ENCODE results near the gene EHD4. TPM values are rescaled to one million over a fixed set of nuclear protein-coding genes. Genes with fewer than 3 reads are reported as not detected.

Gene EHD4
- polyA plus RNA-seq, 1 of the 3 experiments (the other 2 are of a cell fraction), result 17.5 TPM

DNA sequence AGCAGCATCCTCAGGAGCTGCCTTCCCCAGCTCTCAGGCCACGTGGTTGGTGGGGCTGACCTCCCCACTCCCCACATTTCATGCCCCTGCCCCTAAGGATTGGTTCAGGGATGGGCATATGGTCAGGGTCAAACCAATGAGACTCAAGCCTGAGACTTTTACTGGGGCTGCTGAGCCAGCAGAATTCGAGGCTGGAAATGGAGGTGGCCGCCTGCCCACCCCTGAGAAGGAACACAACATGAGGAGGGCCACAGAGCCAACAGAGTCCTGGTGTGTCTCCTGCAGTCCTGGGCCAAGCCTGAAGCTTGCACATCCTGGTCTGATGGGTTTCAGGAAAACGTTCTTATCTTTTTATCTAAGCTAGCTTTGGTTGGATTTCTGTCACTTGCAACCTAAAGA is 5.9 kb downstream of the EHD4 start:
- WGBS (ENCODE audit: low lambda C conversion rate), result 70% methylated on average over 3 of the region's 4 CpGs
- Histone ChIP-seq H3K4me2 (no peak overlapping the region), H3K27ac (ENCODE audit: low read depth in 2 of 2, low read length in 1 of 2) (no peak overlapping the region), H3K79me2 (ENCODE audit: insufficient read depth) (peaks cover 80% of the 10 kb centered on the region), H3F3A (replicated peaks; ENCODE audit: insufficient read depth) (peaks cover 11% of the 10 kb centered on the region), H3K4me3 (ENCODE audit: low read depth in 2 of 2, low read length in 1 of 2) (no peak overlapping the region), H3K9ac (no peak overlapping the region), H2AFZ (ENCODE audit: low read depth) (no peak overlapping the region), H3K27me3 (ENCODE audit: insufficient read depth) (no peaks in the 10 kb centered on the region), H4K20me1 (ENCODE audit: insufficient read depth) (peaks cover 8% of the 10 kb centered on the region; the same call in 1 of the 2 replicates), H3K36me3 (replicated peaks in 1 of 2; ENCODE audit: control insufficient read depth in 1 of 2, insufficient read depth in 2 of 2, low read length in 1 of 2) (no peaks in the 10 kb centered on the region), H3K9me3 (no peaks in the 10 kb centered on the region), H3K9me2 (no peaks in the 10 kb centered on the region), H3K4me1 (ENCODE audit: control insufficient read depth in 1 of 2, insufficient read depth in 2 of 2, low read depth in 1 of 2, low read length in 1 of 2) (peaks cover 3 to 42% of the 10 kb centered on the region in 2 experiments; a peak in 3 of 4 replicates)
- ChIA-PET CTCF (interaction anchor here (0.9 to 1.4 kb wide), 3 partner anchors 22 to 501 kb away, joined by 3 to 4 read pairs (median 4); no protein-coding TSS in a partner anchor), POLR2A (no interaction called here)
- DNase-seq, result no peak
- TF ChIP-seq, protein P1, sequence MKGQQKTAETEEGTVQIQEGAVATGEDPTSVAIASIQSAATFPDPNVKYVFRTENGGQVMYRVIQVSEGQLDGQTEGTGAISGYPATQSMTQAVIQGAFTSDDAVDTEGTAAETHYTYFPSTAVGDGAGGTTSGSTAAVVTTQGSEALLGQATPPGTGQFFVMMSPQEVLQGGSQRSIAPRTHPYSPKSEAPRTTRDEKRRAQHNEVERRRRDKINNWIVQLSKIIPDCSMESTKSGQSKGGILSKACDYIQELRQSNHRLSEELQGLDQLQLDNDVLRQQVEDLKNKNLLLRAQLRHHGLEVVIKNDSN (IDR thresholded peaks at IDR 0.05; ENCODE audit: borderline replicate concordance, low read depth), result no peak

DNA sequence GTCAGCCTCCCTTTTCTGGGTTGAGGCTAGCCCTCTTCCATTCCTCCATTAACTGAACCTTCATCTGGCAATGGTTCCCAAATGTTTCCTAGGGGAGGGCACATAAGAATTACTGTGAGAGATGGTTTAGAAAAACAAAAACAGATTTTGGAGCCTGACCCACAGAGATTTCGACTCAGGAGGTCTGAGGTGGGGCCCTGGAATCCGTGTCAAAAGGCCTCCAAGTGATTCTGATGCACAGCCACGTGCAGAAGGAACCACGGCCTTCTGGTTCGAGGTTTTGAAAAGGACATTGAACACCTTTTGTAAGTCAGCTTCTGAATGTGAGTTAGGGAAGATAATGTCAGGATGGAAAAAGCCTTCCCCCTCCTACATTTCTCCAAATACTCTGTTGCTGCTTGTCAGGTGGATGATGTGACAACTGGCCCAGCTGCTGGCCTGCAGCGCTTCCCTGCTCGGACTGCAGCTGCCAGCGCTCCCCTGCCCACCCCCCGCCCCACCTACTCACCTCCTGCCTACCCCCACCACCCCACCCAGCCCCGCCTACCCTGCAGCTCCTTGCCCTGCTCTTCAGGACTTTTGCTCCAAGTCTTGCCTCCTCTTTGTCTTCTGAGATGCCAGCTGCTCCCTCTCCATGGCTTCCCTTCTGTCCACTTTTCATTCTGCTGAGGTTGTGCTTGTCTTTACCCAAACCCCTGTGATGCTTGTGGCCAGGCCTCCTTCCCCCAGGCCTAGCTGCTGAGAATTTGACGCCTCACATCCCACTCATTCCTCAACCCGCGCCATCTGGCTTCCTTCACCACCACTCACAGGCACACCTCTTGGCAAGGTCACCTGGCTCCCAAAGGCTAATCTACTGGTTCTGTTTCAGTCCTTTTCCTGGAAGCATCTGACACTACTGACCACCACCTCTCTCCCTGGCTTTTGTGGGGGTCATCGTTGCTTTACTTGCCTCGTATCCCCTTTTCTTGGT is 6.6 kb downstream of the EHD4 start:
- H3K4me3 ChIP-seq (ENCODE audit: low read depth in 2 of 2, low read length in 1 of 2), result no peak overlapping the region
- H3K36me3 ChIP-seq (replicated peaks in 1 of 2; ENCODE audit: control insufficient read depth in 1 of 2, insufficient read depth in 2 of 2, low read length in 1 of 2), result no peaks in the 10 kb centered on the region
- H3K9me2 ChIP-seq, result no peaks in the 10 kb centered on the region
- no peak overlapping the region for H3K27ac ChIP-seq (ENCODE audit: low read depth in 2 of 2, low read length in 1 of 2)
- no peak overlapping the region for H2AFZ ChIP-seq (ENCODE audit: low read depth)
- H3K9ac ChIP-seq, result no peak overlapping the region
- DNase-seq, result no peak
- no peaks in the 10 kb centered on the region for H3K9me3 ChIP-seq
- no peak overlapping the region for H3K4me2 ChIP-seq
- peak; percentile 14; the same call in 1 of the 2 replicates for TF ChIP-seq TCF12 (IDR thresholded peaks at IDR 0.05)
- TF ChIP-seq, protein P1 (IDR thresholded peaks at IDR 0.05; ENCODE audit: borderline replicate concordance, low read depth), result no peak
- WGBS (ENCODE audit: low lambda C conversion rate), result 91% methylated on average over 15 of the region's 15 CpGs
- no peaks in the 10 kb centered on the region for H3K27me3 ChIP-seq (ENCODE audit: insufficient read depth)
- peaks cover 4% of the 10 kb centered on the region; the same call in 1 of the 2 replicates for H4K20me1 ChIP-seq (ENCODE audit: insufficient read depth)
- ChIA-PET POLR2A (no interaction called here), CTCF (interaction anchor here (1.0 to 1.4 kb wide), 3 partner anchors 91 to 500 kb away, joined by 3 to 4 read pairs (median 4); no protein-coding TSS in a partner anchor)
- peaks cover 76% of the 10 kb centered on the region for H3K79me2 ChIP-seq (ENCODE audit: insufficient read depth)
- H3K4me1 ChIP-seq (ENCODE audit: control insufficient read depth in 1 of 2, insufficient read depth in 2 of 2, low read depth in 1 of 2, low read length in 1 of 2), result peaks cover 3 to 39% of the 10 kb centered on the region in 2 experiments; a peak in 3 of 4 replicates
- peaks cover 11% of the 10 kb centered on the region for H3F3A ChIP-seq (replicated peaks; ENCODE audit: insufficient read depth)

DNA sequence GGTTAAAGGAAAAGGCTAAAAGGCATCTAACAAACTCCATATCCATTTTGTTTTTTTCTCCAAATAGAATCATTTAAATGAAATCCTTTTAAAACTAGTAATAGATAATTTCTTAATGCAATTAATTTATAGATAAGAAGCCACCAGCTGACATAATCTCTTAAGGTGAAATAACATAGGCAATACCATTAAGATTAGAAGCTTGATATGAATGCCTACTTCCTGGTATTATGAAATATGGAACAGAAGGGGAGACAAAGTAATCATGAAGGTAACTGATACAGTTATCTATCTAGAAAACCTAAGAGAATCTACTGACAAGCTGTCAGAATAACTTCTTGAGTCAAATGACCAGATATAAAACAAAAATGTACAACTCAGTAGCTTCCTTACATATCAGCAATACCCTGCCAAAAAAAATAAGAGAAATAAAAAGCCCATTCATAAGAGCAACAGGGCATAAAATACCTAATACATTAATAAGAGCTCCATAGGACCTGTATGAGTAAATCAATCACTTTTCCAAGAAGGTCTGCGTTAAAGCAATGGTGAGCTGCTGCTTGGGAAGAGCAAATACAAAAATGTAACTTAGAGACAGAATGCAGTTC is 10.7 kb downstream of the EHD4 start:
- WGBS (ENCODE audit: low lambda C conversion rate), result 47% methylated on average over 1 of the region's 1 CpG
- Histone ChIP-seq H3K36me3 (replicated peaks in 1 of 2; ENCODE audit: control insufficient read depth in 1 of 2, insufficient read depth in 2 of 2, low read length in 1 of 2) (peaks cover 0 to 3% of the 10 kb centered on the region in 2 experiments), H3K27ac (ENCODE audit: low read depth in 2 of 2, low read length in 1 of 2) (peak overlapping the region in 1 of 2 experiments; percentile 24; a peak in 2 of 4 replicates), H3K9ac (no peak overlapping the region), H3K27me3 (ENCODE audit: insufficient read depth) (no peaks in the 10 kb centered on the region), H2AFZ (ENCODE audit: low read depth) (no peak overlapping the region), H3K4me1 (ENCODE audit: control insufficient read depth in 1 of 2, insufficient read depth in 2 of 2, low read depth in 1 of 2, low read length in 1 of 2) (peaks cover 3 to 10% of the 10 kb centered on the region in 2 experiments; a peak in 2 of 4 replicates), H3K9me3 (no peaks in the 10 kb centered on the region), H3K4me2 (no peak overlapping the region; the same call in 1 of the 2 replicates), H4K20me1 (ENCODE audit: insufficient read depth) (no peaks in the 10 kb centered on the region), H3K9me2 (no peaks in the 10 kb centered on the region), H3K4me3 (ENCODE audit: low read depth in 2 of 2, low read length in 1 of 2) (no peak overlapping the region), H3F3A (replicated peaks; ENCODE audit: insufficient read depth) (peaks cover 11% of the 10 kb centered on the region), H3K79me2 (ENCODE audit: insufficient read depth) (peaks cover 72% of the 10 kb centered on the region)
- POLR2A ChIA-PET, result no interaction called here
- CTCF ChIA-PET, result interaction anchor here (0.7 to 2.6 kb wide), 3 partner anchors 12 to 199 kb away, joined by 3 to 8 read pairs (median 3); no protein-coding TSS in a partner anchor
- TF ChIP-seq, protein P2, sequence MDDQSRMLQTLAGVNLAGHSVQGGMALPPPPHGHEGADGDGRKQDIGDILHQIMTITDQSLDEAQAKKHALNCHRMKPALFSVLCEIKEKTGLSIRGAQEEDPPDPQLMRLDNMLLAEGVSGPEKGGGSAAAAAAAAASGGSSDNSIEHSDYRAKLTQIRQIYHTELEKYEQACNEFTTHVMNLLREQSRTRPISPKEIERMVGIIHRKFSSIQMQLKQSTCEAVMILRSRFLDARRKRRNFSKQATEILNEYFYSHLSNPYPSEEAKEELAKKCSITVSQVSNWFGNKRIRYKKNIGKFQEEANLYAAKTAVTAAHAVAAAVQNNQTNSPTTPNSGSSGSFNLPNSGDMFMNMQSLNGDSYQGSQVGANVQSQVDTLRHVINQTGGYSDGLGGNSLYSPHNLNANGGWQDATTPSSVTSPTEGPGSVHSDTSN (IDR thresholded peaks at IDR 0.05), result peak; percentile 73; the same call in 1 of the 2 replicates
- TF ChIP-seq MEF2A (IDR thresholded peaks at IDR 0.05; ENCODE audit: borderline replicate concordance, low read depth) (0 out of 2 replicates have a peak, but pooled peaks have one; percentile 7), TEAD4 (IDR thresholded peaks at IDR 0.05; ENCODE audit: borderline replicate concordance, insufficient read depth) (0 out of 2 replicates have a peak, but pooled peaks have one; percentile 26), MXI1 (IDR thresholded peaks at IDR 0.05; ENCODE audit: low read depth, low read length) (no peak), TAF1 (IDR thresholded peaks at IDR 0.05; ENCODE audit: borderline replicate concordance, low read depth, low read length) (no peak), FOSL2 (IDR thresholded peaks at IDR 0.05; ENCODE audit: borderline replicate concordance, low read depth) (peak; percentile 8; the same call in 1 of the 2 replicates), FOXM1 (IDR thresholded peaks at IDR 0.05; ENCODE audit: low read depth) (no peak), TCF12 (IDR thresholded peaks at IDR 0.05) (peak; percentile 68; the same call in 1 of the 2 replicates), JUND (IDR thresholded peaks at IDR 0.05) (peak; percentile 27; the same call in 1 of the 2 replicates), NFIC (IDR thresholded peaks at IDR 0.05; ENCODE audit: borderline replicate concordance) (peak; percentile 65), EP300 (IDR thresholded peaks at IDR 0.05; ENCODE audit: borderline replicate concordance in 1 of 2, low read depth in 1 of 2, low read length in 1 of 2) (peak in 1 of 2 experiments; percentile 23; a peak in 1 of 4 replicates)
- no peak for DNase-seq

Measured in SK-N-SH (cell line).